Activated T-cell treated with anti-CD3 and anti-CD28 coated beads, Interleukin-2, amount 50 U/mL, for 24 hours (primary cell): ENCODE results near the gene SPO11.

ENCODE experiments used
- DNase-seq: peaks from one replicate; pipeline ENCODE4 v3.0.0-alpha.2; 2020
- H3K27ac Mint-ChIP-seq: 2 replicates; pipeline ENCODE4 v1.8.0; 2020; ENCODE audit warnings: mild to moderate bottlenecking, mixed read lengths
- H3K27me3 Mint-ChIP-seq: 2 replicates; pipeline ENCODE4 v1.8.0; 2020; ENCODE audit warnings: mixed read lengths
- H3K36me3 Mint-ChIP-seq: 2 replicates; pipeline ENCODE4 v1.8.0; 2020; ENCODE audit warnings: low read depth, mixed read lengths
- H3K4me1 Mint-ChIP-seq: 2 replicates; pipeline ENCODE4 v1.8.0; 2020; ENCODE audit warnings: low read depth, mixed read lengths
- H3K4me3 Mint-ChIP-seq: 2 replicates; pipeline ENCODE4 v1.8.0; 2020; ENCODE audit warnings: mild to moderate bottlenecking, moderate library complexity, mixed read lengths
- H3K9me3 Mint-ChIP-seq: 2 replicates; pipeline ENCODE4 v1.8.0; 2020; ENCODE audit warnings: mixed read lengths

Gene SPO11

GRCh38 chr20:57372157-57372556 lies 42.6 kb downstream of the SPO11 start:
- peaks cover 16% of the 10 kb centered on the region for H3K4me1 Mint-ChIP-seq
- peak overlapping the region; percentile 12 for H3K27ac Mint-ChIP-seq

GRCh38 chr20:57372581-57373350 lies 43.2 kb downstream of the SPO11 start:
- Mint-ChIP-seq H3K36me3 (peaks cover 100% of the 10 kb centered on the region), H3K27ac (no peak overlapping the region)

More at GRCh38 chr20:57372157-57372556, 42.6 kb downstream of the SPO11 start:
- Mint-ChIP-seq H3K27me3 (no peaks in the 10 kb centered on the region), H3K9me3 (no peaks in the 10 kb centered on the region), H3K4me3 (no peak overlapping the region), H3K36me3 (peaks cover 100% of the 10 kb centered on the region)
- no peak for DNase-seq

GRCh38 chr20:57374343-57374930 lies 44.8 kb downstream of the SPO11 start:
- Mint-ChIP-seq H3K27ac (peak overlapping the region; percentile 84), H3K9me3 (no peaks in the 10 kb centered on the region), H3K4me3 (no peak overlapping the region), H3K27me3 (no peaks in the 10 kb centered on the region), H3K36me3 (peaks cover 100% of the 10 kb centered on the region), H3K4me1 (peaks cover 35% of the 10 kb centered on the region)
- DNase-seq: no peak

More at GRCh38 chr20:57372581-57373350, 43.2 kb downstream of the SPO11 start:
- Mint-ChIP-seq H3K4me3 (no peak overlapping the region), H3K27me3 (no peaks in the 10 kb centered on the region), H3K4me1 (peaks cover 21% of the 10 kb centered on the region), H3K9me3 (no peaks in the 10 kb centered on the region)
- no peak for DNase-seq

- H3K27ac Mint-ChIP-seq: peak overlapping the region; percentile 84
Measured at GRCh38 chr20:57374931-57375651, 45.5 kb downstream of the SPO11 start.

GRCh38 chr20:57375652-57376230 lies 46.1 kb downstream of the SPO11 start:
- no peak for DNase-seq
- Mint-ChIP-seq H3K9me3 (no peaks in the 10 kb centered on the region), H3K4me1 (peaks cover 41% of the 10 kb centered on the region), H3K27ac (peak overlapping the region; percentile 84), H3K36me3 (peaks cover 100% of the 10 kb centered on the region), H3K27me3 (no peaks in the 10 kb centered on the region), H3K4me3 (no peak overlapping the region)

More at GRCh38 chr20:57374931-57375651, 45.5 kb downstream of the SPO11 start:
- Mint-ChIP-seq H3K27me3 (no peaks in the 10 kb centered on the region), H3K4me3 (no peak overlapping the region), H3K4me1 (peaks cover 40% of the 10 kb centered on the region), H3K36me3 (peaks cover 100% of the 10 kb centered on the region), H3K9me3 (no peaks in the 10 kb centered on the region)
- no peak for DNase-seq

GRCh38 chr20:57377350-57377749 lies 47.7 kb downstream of the SPO11 start:
- no peaks in the 10 kb centered on the region for H3K27me3 Mint-ChIP-seq
- no peak overlapping the region for H3K4me3 Mint-ChIP-seq
- peaks cover 98% of the 10 kb centered on the region for H3K36me3 Mint-ChIP-seq
- no peaks in the 10 kb centered on the region for H3K9me3 Mint-ChIP-seq
- H3K27ac Mint-ChIP-seq: peak overlapping the region; percentile 55
- peaks cover 49% of the 10 kb centered on the region for H3K4me1 Mint-ChIP-seq
- no peak for DNase-seq

DNA sequence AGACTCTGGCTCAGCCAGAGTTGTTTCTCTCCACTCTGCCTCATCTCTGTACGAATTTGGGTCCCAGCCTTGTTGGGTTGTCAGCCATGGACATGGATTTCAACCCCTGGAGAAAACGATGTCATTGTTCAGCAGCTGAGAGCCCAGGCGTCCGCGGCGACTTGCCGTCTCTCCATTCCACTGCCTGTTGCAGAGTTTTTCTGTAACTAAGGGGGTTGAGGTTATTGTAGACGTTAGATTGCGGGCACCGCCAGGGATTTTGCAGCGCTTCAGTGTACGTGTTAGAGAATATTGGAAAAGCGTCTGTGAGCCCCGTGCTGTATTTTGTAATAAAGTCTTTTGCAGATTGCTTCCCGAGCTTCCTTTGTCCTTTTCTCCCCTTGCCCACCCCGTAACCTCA lies 48.5 kb downstream of the SPO11 start:
- no peaks in the 10 kb centered on the region for H3K27me3 Mint-ChIP-seq
- H3K9me3 Mint-ChIP-seq: no peaks in the 10 kb centered on the region
- no peak overlapping the region for H3K4me3 Mint-ChIP-seq
- peaks cover 96% of the 10 kb centered on the region for H3K36me3 Mint-ChIP-seq
- peaks cover 53% of the 10 kb centered on the region for H3K4me1 Mint-ChIP-seq
- H3K27ac Mint-ChIP-seq: peak overlapping the region; percentile 83
- no peak for DNase-seq

DNA sequence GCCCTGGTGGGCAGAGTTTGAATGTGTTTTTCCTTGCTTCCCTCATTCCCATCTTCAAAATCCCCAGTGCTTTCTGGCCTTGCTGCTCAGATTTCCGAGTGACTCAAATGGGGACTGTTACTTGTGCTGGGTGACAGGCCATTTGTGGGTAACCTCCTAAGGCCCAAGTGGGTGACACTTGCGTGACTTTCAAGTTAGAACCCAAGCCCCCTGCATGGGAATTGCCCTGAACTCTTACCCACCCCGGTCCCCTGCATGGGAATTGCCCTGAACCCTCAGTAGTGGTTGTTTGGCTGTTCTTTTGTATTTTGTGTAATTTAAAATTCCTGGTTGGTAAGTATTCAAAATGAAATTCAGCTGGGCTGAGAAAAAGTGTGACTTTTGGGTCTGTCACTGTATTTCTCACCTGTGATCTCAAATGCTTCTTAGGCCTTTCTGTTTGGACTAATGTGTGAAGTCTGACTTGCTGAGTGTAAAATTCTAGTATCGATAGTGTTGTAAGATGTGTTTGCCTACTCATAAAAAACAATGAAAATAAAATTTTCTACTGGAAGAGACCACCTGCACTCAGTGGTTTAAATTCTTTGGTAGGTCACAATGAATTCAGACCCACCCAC lies 49.2 kb downstream of the SPO11 start:
- Mint-ChIP-seq H3K4me1 (peaks cover 49% of the 10 kb centered on the region), H3K4me3 (no peak overlapping the region), H3K27ac (peak overlapping the region; percentile 83), H3K9me3 (no peaks in the 10 kb centered on the region), H3K36me3 (peaks cover 94% of the 10 kb centered on the region), H3K27me3 (no peaks in the 10 kb centered on the region)
- no peak for DNase-seq

DNA sequence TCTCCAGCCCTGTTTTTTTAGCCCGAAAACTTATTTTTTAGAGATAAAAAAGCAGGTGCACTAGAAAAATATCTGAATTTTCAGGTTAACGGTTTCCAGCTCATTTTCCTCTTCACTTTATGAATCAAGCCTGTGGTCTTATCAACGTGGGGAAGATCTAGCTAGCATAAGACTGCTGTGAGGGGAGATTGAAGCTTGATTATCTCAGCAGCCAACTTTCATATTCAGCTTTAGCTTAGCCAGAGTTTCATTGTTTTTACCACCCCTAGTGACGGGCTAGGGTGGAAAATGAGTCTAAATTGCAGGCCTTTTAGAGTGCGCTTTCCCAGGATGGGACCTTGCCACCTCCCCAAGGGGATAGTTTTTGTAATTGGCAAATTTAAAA lies 49.7 kb downstream of the SPO11 start:
- no peaks in the 10 kb centered on the region for H3K9me3 Mint-ChIP-seq
- H3K27me3 Mint-ChIP-seq: no peaks in the 10 kb centered on the region
- no peak overlapping the region for H3K4me3 Mint-ChIP-seq
- H3K36me3 Mint-ChIP-seq: peaks cover 94% of the 10 kb centered on the region
- DNase-seq: no peak
- H3K27ac Mint-ChIP-seq: peak overlapping the region; percentile 83
- peaks cover 45% of the 10 kb centered on the region for H3K4me1 Mint-ChIP-seq

- Mint-ChIP-seq H3K9me3 (no peaks in the 10 kb centered on the region), H3K4me3 (no peak overlapping the region), H3K27ac (peak overlapping the region; percentile 83), H3K4me1 (peaks cover 41% of the 10 kb centered on the region), H3K36me3 (peaks cover 93% of the 10 kb centered on the region), H3K27me3 (no peaks in the 10 kb centered on the region)
- DNase-seq: no peak
Measured at GRCh38 chr20:57380081-57380750, 50.6 kb downstream of the SPO11 start.

DNA sequence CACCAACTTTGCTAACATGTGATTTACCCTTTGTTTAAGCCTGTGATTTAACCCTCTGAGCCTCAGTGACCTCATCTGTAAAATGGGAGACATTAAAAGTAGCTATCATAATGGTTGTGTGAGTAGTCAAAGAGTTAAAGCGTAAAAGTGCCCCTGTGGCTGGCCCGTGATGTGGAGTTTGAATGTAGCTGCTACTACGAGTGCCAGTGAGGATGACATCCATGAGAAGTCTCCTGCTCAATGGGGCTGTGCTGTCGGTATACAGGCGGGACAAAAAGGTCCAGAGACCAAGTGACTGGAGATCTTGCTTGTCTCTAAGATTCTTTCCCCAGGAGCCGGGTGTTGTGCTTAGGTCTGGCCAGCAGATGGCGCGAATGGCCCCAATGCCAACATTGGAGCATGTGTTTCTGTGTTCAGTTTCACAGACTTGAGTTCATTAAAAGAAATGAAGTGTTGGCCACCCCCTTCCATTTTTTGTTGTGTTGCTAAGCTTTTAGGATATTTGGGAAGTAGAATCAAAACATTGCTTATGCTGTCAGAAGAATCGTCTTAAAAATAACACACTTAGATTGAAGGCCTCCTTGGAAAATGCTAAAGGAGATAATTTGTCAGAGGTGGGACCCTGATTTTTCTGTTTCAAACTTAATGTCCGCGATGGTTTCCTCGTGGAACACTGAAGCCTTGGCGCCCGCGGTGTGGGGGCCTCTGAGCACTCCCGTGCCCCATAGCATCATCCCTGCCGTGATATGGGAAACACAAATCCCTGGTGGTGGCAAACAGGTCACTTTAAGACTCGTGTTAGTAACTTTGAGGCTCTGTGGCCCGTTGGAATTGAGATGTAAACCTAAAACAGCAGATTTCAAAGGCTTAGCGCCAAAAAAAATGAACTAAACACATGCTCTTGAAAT lies 52.2 kb downstream of the SPO11 start:
- Mint-ChIP-seq H3K9me3 (no peaks in the 10 kb centered on the region), H3K4me3 (no peak overlapping the region), H3K36me3 (peaks cover 82% of the 10 kb centered on the region), H3K27me3 (no peaks in the 10 kb centered on the region), H3K4me1 (peaks cover 41% of the 10 kb centered on the region), H3K27ac (peak overlapping the region; percentile 36)
- DNase-seq: peak; percentile 89

DNA sequence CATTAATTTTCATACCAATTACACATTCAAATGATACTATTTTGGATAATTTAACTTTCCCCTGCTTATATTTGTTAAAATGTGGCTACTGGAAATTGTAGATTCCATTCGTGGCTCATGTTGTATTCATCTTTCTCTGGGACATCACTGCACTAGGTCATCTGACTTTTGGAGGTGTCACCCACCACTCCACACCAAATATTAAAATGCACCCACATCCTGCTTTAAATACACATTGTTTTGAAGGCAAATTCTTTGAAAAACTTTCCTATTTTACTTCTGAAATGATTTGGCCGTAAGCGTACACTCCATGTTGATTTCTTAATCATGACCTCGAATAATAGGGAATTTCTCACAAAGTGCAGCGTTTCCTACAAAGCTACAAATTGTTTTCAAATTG lies 52.9 kb downstream of the SPO11 start:
- peaks cover 37% of the 10 kb centered on the region for H3K4me1 Mint-ChIP-seq
- H3K9me3 Mint-ChIP-seq: no peaks in the 10 kb centered on the region
- H3K36me3 Mint-ChIP-seq: peaks cover 75% of the 10 kb centered on the region
- DNase-seq: no peak
- no peak overlapping the region for H3K4me3 Mint-ChIP-seq
- H3K27me3 Mint-ChIP-seq: no peaks in the 10 kb centered on the region
- H3K27ac Mint-ChIP-seq: peak overlapping the region; percentile 36
